Gastrocnemius medialis (tissue), 4 donors: ENCODE results near the gene ZNF208.

Experiments used
- CTCF ChIP-seq, 5 experiments: fragments of 450-650 bp in 3 of 5; fragments of 200-600 bp in 2 of 5; sonication (generic) in 2 of 5; IDR thresholded peaks in 4 of 5; conservative IDR thresholded peaks in 1 of 5; 1 replicate in 4 of 5; 2 replicates in 1 of 5; pipeline ENCODE4 v1.5.1; 2016 to 2019; ENCODE audit warnings: antibody characterized with exemption in 5 of 5, mild to moderate bottlenecking in 3 of 5, moderate library complexity in 3 of 5
- POLR2A ChIP-seq, 2 donors: fragments of 450-650 bp; IDR thresholded peaks; one replicate each; pipeline ENCODE4 v1.6.1; 2017; ENCODE audit warnings: antibody characterized with exemption in 2 of 2, mild to moderate bottlenecking in 2 of 2, moderate library complexity in 2 of 2

GRCh38 chr19:21900401-21900800 is 110.3 kb downstream of the ZNF208 start:
- TF ChIP-seq CTCF (IDR thresholded peaks at IDR 0.05 in 4 of 5, conservative IDR thresholded peaks at IDR 0.05 in 1 of 5) = no peak
- no peak for TF ChIP-seq POLR2A (IDR thresholded peaks at IDR 0.05)
